Mucosa of descending colon (tissue), 3 donors: ENCODE measurements around the gene MRTFB. TPM values are rescaled to one million over a fixed set of nuclear protein-coding genes. Genes with fewer than 3 reads are reported as not detected.

Experiments
- ATAC-seq: fragments of 200-7000 bp; cut with Tn5 transposase; one replicate; pipeline ENCODE4 v1.9.1; 2020; ENCODE audit warnings: mild to moderate bottlenecking, moderate library complexity
- DNase-seq, 3 donors: peaks; one replicate each; pipeline ENCODE4 v3.0.0-alpha.2; 2020
- H3K36me3 ChIP-seq: fragments of 200-600 bp; one replicate; pipeline ENCODE4 v1.8.0; 2021; ENCODE audit warnings: low read depth, mild to moderate bottlenecking
- H3K4me1 ChIP-seq: fragments of 200-600 bp; one replicate; pipeline ENCODE4 v1.8.0; 2021; ENCODE audit warnings: low read depth, mild to moderate bottlenecking
- H3K4me3 ChIP-seq: fragments of 200-600 bp; one replicate; pipeline ENCODE4 v1.8.0; 2021; ENCODE audit warnings: mild to moderate bottlenecking
- H3K9me3 ChIP-seq: fragments of 200-600 bp; one replicate; pipeline ENCODE4 v1.8.0; 2021; ENCODE audit warnings: mild to moderate bottlenecking
- intact Hi-C, 2 donors: fragments of 100-400 bp; cut with DNase I in 1 of 2; cut with micrococcal nuclease in 1 of 2; formaldehyde crosslinking; loops; one replicate each; pipeline versions ENCODE4 v1.11.0 to v1.11.1; 2022; cut with DNase I, micrococcal nuclease
- total RNA-seq, 3 donors: library from RNA; stranded (reverse); fragmentation: NEBNext Ultra II Directional in 2 of 3; extraction: Animal tissue kit (Norgen Biotek cat#: 25700) in 2 of 3; gene quantifications; one replicate each; pipeline versions ENCODE4 v1.2.1 to v1.2.4, GENCODE V29; 2021 to 2023
- TF ChIP-seq, protein P1 (sequence below): fragments of 200-600 bp; IDR thresholded peaks from one replicate; pipeline ENCODE4 v1.8.0; 2022; ENCODE audit warnings: antibody characterized with exemption, mild to moderate bottlenecking
- donor health status: DM: no; HTN: no; CAD: no; lungs with moderate emphysema.
- donor health status: DM: no; HTN: no; CAD: no.
- donor health status: DM: no; HTN: yes; CAD: no.

Gene MRTFB
- total RNA-seq, 3 donors from 2014 or later, result 40.0 to 49.9 (median 40.0) TPM

DNA sequence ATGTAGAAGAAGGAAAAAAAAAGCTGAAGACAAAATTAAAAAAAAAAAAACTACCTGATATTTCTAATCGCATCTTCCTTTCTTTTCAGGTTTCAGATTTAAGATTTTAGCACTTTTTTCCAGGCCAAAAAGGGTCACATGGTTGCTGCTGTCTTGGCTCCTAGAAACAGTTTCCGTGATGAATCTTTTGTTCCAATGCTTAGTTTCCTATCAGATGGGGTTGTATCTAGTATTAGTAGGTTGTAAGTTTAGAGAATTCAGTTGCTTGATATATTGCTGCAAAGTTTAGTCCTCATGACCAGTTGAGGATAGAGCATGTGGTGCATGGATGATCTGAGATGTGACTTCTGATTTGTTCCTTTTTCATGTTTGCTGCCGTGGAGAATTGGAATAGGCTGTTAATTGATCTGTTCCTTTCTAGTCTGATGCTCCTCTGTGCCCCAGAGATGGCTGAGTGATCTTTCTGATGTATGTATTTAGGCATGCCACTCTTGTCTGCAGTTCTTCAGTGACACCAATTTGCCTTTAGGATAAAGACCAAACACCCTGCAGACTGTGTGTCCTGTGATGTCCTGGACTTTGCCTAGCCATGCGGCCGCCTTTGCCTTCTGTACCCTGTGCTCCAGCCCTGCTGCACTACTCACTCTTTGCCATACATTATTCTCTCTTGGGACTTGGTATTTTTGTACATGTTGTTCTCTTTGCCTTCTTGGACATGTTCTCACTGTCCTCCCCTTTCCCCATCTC lies 94.0 kb downstream of the MRTFB start:
- H3K4me1 ChIP-seq, result no peaks in the 10 kb centered on the region
- DNase-seq, result no peak
- ATAC-seq, result no peak
- no peak overlapping the region for H3K4me3 ChIP-seq
- intact Hi-C loops, result no loop called here
- H3K36me3 ChIP-seq, result no peaks in the 10 kb centered on the region
- TF ChIP-seq, protein P1, sequence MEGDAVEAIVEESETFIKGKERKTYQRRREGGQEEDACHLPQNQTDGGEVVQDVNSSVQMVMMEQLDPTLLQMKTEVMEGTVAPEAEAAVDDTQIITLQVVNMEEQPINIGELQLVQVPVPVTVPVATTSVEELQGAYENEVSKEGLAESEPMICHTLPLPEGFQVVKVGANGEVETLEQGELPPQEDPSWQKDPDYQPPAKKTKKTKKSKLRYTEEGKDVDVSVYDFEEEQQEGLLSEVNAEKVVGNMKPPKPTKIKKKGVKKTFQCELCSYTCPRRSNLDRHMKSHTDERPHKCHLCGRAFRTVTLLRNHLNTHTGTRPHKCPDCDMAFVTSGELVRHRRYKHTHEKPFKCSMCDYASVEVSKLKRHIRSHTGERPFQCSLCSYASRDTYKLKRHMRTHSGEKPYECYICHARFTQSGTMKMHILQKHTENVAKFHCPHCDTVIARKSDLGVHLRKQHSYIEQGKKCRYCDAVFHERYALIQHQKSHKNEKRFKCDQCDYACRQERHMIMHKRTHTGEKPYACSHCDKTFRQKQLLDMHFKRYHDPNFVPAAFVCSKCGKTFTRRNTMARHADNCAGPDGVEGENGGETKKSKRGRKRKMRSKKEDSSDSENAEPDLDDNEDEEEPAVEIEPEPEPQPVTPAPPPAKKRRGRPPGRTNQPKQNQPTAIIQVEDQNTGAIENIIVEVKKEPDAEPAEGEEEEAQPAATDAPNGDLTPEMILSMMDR, result no peak
- H3K9me3 ChIP-seq, result no peaks in the 10 kb centered on the region

DNA sequence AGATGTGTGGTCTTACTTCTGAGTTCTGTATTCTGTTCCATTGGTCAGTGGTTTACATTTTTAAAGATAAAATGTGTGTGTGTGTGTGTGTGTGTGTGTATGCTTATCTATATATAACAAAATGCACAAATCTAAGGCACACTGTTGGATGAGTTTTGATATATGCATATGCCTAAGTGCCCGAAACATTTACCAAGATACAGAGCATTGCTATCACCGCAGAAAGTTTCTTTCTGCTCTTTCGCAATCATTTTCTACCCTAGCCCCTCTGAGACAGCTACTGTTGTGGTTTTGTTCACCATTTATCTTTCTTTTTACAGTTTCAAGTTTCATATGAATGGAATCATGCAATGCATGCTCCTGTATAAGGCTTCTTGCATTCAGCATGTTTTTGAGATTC lies 97.0 kb downstream of the MRTFB start:
- Histone ChIP-seq H3K36me3 (no peaks in the 10 kb centered on the region), H3K4me1 (no peaks in the 10 kb centered on the region), H3K9me3 (no peaks in the 10 kb centered on the region), H3K4me3 (no peak overlapping the region)
- intact Hi-C loops, result no loop called here
- ATAC-seq (no peak), DNase-seq (no peak)
- TF ChIP-seq, protein P1, result no peak

DNA sequence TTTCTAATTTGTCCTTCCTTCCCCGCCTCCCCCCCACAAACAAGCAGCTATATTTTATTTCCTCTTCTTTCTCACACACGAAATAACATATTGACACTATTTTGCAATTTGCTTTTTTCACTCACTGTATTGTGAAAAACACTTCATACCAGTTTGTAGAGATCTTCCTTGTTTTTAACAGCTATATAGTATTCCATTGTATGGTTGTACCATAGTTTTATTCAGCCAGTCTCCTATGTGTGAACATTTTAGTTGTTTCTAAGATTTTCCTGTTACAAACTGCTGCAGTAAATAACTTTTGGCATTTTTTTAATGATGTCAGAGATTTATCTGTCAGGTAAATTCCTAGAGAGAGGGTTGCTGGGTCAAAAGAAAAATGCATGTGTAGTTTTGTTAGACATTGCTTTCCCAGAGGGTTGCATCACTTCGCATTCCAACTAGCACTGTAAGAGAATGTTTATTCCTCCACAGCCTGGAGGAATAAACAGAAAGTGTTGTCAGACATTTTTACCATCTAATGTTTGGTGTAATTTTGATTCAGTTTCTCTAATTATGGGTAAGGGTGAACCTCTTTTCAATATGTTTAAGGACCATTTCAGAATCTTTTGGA lies 101.2 kb downstream of the MRTFB start:
- TF ChIP-seq, protein P1, result no peak
- H3K9me3 ChIP-seq, result no peaks in the 10 kb centered on the region
- no peaks in the 10 kb centered on the region for H3K36me3 ChIP-seq
- no peaks in the 10 kb centered on the region for H3K4me1 ChIP-seq
- no peak for ATAC-seq
- intact Hi-C loops, result no loop called here
- H3K4me3 ChIP-seq, result no peak overlapping the region
- DNase-seq, result no peak

DNA sequence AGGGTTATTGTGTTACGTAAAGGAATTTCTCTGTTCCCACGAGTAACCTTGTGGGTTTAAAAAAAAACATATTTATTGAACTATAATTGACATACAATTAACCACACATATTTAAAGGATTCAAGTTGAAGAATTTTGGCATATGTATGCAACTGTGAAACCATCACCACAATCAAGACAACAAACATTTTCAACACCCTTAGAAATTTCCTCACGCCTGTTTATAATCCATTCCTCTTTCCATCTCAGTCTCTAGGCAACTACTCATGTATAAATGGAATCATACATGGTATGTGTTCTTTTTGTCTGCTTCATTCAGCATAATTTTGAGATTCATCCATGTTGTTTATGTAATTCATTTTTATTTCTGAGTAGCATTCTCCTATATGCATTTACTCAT lies 104.0 kb downstream of the MRTFB start:
- Histone ChIP-seq H3K9me3 (no peaks in the 10 kb centered on the region), H3K36me3 (no peaks in the 10 kb centered on the region), H3K4me1 (no peaks in the 10 kb centered on the region), H3K4me3 (no peak overlapping the region)
- DNase-seq, result no peak
- TF ChIP-seq, protein P1, result no peak
- no peak for ATAC-seq
- intact Hi-C loops, result no loop called here

DNA sequence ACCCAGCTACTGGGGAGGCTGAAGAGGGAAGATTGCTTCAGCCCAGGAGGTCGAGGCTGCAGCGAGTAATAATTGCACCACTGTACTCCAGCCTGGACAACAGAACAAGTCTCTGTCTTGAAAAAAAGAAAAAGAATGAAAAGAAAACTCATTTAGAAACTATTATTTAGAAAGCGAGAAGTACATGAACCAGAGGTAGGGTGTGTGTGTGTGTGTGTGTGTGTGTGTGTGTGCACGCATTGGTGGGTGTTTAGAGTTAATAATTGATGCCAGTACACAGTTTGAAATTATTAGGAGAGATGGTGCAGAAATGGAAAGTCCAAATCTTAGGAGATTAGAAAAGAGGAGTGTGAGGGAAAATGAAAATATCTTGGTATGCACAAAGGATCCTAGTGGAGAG lies 106.6 kb downstream of the MRTFB start:
- ATAC-seq (no peak), DNase-seq (no peak)
- Histone ChIP-seq H3K4me1 (no peaks in the 10 kb centered on the region), H3K36me3 (no peaks in the 10 kb centered on the region), H3K9me3 (no peaks in the 10 kb centered on the region), H3K4me3 (no peak overlapping the region)
- intact Hi-C loops, result no loop called here
- TF ChIP-seq, protein P1, result no peak
